ENCODE results near the gene LYST. TPM values are rescaled to one million over a fixed set of nuclear protein-coding genes. Genes with fewer than 3 reads are reported as not detected.
"Not testable (repeated sequence)": the region's sequence is repeated elsewhere in the genome, so short reads cannot be mapped to it uniquely, and the experiment has no call there.

Gene LYST
- total RNA-seq, 1 donor from 2014 or later, result 106 TPM

DNA sequence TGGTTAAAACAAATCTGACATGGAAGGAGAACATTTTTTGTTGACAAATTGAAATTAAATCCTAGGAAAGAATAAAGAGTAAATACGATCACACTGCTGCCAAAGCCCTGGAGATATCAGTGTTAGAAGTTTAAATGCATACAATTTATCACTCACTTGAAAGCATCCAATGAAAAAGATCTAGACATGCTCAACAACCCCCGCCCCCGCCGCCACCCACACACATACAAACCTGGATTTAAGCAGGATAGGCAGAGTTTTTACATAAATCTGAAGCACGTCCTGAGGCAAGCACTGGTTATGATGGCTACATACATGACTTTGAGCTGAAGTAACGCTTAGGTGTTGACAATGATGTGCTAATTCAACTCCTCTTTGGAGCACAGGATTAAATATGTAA is 58.5 kb downstream of the LYST start:
- Mint-ChIP-seq H3K27ac (no peak overlapping the region), H3K27me3 (no peaks in the 10 kb centered on the region), H3K4me3 (no peak overlapping the region), H3K36me3 (ENCODE audit: low read depth) (peaks cover 40% of the 10 kb centered on the region), H3K9me3 (no peaks in the 10 kb centered on the region), H3K4me1 (no peaks in the 10 kb centered on the region)
- intact Hi-C loops (cut with micrococcal nuclease), result no loop called here
- no peak for DNase-seq

DNA sequence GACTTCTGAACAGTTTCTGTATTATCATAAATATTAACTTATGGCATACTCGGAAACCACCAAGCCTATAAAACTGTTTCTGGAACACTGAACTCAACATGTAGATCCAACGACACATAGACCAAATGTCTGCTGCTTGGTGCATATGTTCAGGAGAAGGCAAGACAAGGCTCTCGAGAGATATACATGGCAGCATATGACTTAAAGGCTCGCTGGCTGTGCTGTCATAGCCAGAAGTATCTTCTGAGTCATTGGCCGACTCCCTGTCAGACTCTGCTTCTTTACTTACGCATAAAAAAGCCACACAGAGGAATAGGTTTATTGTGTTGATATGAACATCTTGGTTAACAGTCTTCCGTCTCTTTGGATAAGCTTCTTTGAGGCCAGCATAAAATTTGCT is 60.6 kb downstream of the LYST start:
- no peaks in the 10 kb centered on the region for H3K27me3 Mint-ChIP-seq
- peaks cover 48% of the 10 kb centered on the region for H3K36me3 Mint-ChIP-seq (ENCODE audit: low read depth)
- H3K27ac Mint-ChIP-seq, result no peak overlapping the region
- H3K9me3 Mint-ChIP-seq, result no peaks in the 10 kb centered on the region
- no peak overlapping the region for H3K4me3 Mint-ChIP-seq
- peak; percentile 45 for DNase-seq
- no peaks in the 10 kb centered on the region for H3K4me1 Mint-ChIP-seq
- intact Hi-C loops (cut with micrococcal nuclease), result no loop called here

DNA sequence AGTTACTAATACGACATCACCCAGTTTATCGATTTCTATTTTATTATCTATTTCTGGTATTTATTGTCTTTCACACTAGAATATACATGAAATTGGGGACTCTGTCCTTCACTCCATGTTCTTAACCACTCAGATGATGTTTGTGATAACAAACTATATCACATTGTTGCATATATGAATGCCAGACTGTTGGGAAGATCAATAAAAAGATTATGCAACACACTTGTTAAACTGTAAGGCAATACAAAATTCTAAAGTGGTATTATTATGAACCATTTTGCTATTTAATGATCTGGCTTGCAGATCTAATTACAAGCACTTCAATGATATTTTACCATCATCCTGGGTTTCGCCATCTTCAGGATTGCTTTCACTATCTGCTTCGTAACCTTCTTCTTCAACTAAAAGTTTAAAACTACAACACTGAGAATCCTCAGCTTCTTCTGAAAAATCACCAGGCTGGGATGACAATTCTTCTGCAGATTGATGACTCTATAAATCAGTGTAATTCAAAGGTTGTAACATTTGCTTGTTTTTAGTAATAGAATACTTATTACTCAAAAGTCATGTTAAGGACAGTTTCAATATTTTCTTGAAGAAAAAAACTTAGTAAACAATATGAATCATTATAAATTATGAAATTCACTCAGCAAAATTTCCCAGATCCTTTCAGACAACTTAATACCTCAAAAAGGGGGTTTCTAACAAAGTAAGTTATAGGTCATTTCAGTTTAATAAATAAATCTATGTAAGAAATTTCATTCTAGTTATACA is 63.9 kb downstream of the LYST start:
- H3K36me3 Mint-ChIP-seq (ENCODE audit: low read depth), result peaks cover 49% of the 10 kb centered on the region
- H3K27me3 Mint-ChIP-seq, result no peaks in the 10 kb centered on the region
- no peaks in the 10 kb centered on the region for H3K4me1 Mint-ChIP-seq
- no peaks in the 10 kb centered on the region for H3K9me3 Mint-ChIP-seq
- no peak overlapping the region for H3K27ac Mint-ChIP-seq
- no peak for DNase-seq
- H3K4me3 Mint-ChIP-seq, result no peak overlapping the region
- intact Hi-C loops (cut with micrococcal nuclease), result loop anchor here (5.0 kb wide), 1 partner anchor 40 kb away; no protein-coding TSS in a partner anchor

DNA sequence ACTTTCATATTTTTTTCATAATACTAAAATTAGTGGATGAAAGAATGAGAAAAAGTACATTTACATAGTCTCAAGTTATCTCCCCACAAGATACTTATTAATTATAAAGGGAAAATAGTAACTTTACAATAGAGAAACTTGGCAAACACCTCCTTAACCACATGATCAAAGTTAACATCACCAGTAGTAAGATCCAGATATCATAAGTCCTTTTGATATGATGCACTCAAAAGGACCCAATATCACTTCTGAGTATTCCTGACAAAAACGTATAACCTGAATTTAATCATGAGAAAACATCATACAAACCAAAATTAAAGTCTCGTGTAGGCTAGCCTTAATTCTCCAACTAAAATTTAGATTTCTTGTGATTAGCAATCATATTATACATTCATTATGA is 67.4 kb downstream of the LYST start:
- Mint-ChIP-seq H3K9me3 (no peaks in the 10 kb centered on the region), H3K36me3 (ENCODE audit: low read depth) (peaks cover 52% of the 10 kb centered on the region), H3K4me3 (no peak overlapping the region), H3K27ac (no peak overlapping the region), H3K27me3 (no peaks in the 10 kb centered on the region), H3K4me1 (no peaks in the 10 kb centered on the region)
- DNase-seq, result no peak
- intact Hi-C loops (cut with micrococcal nuclease), result loop anchor here (5.0 kb wide), 1 partner anchor 173 kb away; no protein-coding TSS in a partner anchor

DNA sequence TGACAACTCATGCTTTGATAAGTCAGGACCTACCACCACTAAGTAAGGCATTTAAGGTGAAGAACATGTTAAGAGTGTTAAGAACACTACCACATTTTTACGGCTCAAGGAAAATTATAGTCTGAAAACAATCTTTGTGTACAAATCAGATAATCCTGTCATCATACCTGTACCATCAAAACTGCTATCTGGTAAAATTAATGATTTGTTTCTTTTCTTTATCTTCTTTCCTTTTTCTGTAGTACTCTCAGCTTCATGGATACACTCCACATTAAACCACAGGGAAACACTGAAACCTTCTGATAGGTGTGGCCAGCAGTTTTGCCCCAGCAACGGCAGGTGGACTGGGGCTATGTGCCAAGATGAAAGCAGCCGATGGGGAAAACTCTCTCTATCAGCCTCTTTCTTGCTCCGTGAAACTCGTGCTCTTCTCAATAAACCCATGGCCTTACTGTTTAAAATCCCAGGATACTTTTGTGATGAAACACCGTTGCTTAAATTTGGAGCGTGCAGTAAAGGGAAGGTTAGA is 75.1 kb downstream of the LYST start:
- DNase-seq, result no peak
- no peaks in the 10 kb centered on the region for H3K9me3 Mint-ChIP-seq
- no peaks in the 10 kb centered on the region for H3K27me3 Mint-ChIP-seq
- peaks cover 3% of the 10 kb centered on the region for H3K4me1 Mint-ChIP-seq
- no peak overlapping the region for H3K27ac Mint-ChIP-seq
- peaks cover 46% of the 10 kb centered on the region for H3K36me3 Mint-ChIP-seq (ENCODE audit: low read depth)
- intact Hi-C loops (cut with micrococcal nuclease), result no loop called here
- no peak overlapping the region for H3K4me3 Mint-ChIP-seq

DNA sequence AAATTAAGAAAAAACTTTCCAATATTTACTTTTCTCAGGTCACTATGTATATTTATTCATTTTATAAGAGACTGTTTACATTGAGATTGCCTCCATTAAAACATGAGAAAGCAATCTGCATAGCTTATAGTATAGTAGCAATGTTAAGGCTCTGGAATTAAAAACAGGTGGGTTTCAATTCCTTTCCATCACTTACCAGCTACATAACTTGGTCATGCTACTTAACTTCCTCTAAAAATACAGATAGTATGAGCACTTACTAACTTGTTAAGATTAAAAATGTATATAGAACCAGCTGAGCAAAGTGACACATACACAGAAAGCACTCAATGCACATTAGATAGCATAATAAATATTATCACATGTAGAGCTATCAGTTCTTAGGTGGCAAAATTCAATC is 76.6 kb downstream of the LYST start:
- H3K36me3 Mint-ChIP-seq (ENCODE audit: low read depth), result peaks cover 49% of the 10 kb centered on the region
- no peak overlapping the region for H3K27ac Mint-ChIP-seq
- H3K4me3 Mint-ChIP-seq, result no peak overlapping the region
- DNase-seq, result no peak
- H3K4me1 Mint-ChIP-seq, result peaks cover 3% of the 10 kb centered on the region
- no peaks in the 10 kb centered on the region for H3K27me3 Mint-ChIP-seq
- intact Hi-C loops (cut with micrococcal nuclease), result no loop called here
- no peaks in the 10 kb centered on the region for H3K9me3 Mint-ChIP-seq

DNA sequence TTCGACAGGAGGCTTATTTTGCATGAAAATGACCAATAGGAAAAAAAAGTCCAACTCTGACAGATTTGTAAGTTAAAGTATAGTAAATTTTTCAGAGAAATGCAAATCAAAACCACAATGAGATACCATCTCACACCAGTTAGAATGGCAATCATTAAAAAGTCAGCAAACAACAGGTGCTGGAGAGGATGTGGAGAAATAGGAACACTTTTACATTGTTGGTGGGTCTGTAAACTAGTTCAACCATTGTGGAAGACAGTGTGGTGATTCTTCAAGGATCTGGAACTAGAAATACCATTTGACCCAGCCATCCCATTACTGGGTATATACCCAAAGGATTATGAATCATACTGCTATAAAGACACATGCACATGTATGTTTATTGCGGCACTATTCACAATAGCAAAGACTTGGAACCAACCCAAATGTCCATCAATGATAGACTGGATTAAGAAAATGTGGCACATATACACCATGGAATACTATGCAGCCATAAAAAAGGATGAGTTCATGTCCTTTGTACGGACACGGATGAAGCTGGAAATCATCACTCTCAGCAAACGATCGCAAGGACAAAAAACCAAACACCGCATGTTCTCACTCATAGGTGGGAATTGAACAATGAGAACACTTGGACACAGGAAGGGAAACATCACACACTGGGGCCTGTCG is 80.3 kb downstream of the LYST start:
- intact Hi-C loops (cut with micrococcal nuclease); H3K27ac Mint-ChIP-seq; H3K9me3 Mint-ChIP-seq; H3K4me1 Mint-ChIP-seq; H3K4me3 Mint-ChIP-seq; H3K27me3 Mint-ChIP-seq; DNase-seq: not testable (repeated sequence)
- H3K36me3 Mint-ChIP-seq (ENCODE audit: low read depth), result peaks cover 40% of the 10 kb centered on the region

DNA sequence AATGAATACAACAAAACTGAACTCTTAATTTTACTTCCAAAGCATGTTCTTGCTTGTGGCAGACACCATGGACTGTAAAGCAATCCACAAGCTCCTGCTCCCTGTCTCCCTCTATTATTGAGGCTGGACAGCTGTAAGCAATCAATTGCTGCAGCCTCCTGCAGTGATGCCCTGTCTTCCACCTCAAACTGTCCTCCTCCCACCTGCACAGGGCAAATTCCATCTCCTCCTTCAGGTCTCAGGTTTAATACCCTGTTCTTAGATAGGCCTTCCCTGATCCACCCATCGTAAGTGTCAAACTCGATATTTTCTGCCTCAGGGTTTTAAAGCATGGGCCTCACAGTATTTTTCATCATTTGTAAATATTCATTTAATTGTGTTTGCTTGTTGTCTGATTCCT is 81.8 kb downstream of the LYST start:
- no peak for DNase-seq
- Mint-ChIP-seq H3K27ac (no peak overlapping the region), H3K4me3 (no peak overlapping the region), H3K27me3 (no peaks in the 10 kb centered on the region), H3K4me1 (no peaks in the 10 kb centered on the region), H3K36me3 (ENCODE audit: low read depth) (peaks cover 35% of the 10 kb centered on the region), H3K9me3 (no peaks in the 10 kb centered on the region)
- intact Hi-C loops (cut with micrococcal nuclease), result loop anchor here (2.0 kb wide), 1 partner anchor 272 kb away; no protein-coding TSS in a partner anchor

DNA sequence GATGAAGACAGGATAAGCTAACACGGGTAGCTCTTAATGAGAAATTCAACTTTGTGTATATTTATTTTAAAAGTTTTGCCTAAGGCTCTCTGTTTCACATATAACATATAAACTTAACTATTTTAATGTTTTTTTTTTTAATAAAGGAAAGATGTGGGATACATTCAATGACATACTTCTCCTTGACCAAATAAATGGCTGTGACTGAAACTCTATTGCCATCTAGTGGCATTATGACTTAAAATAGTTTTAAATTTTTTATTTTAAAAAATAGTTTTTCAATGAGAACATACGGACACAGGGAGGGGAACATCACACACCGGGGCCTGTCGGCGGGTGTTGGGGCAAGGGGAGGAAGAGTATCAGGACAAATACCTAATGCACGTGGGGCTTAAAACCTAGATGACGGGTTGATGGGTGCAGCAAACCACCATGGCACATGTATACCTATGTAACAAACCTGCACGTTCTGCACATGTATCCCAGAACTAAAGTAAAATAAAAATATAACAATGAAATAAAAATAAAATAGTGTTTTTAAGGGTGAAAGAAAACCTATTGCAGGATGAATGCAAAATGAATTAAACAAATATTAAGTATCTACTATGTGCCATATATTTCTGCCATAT is 83.4 kb downstream of the LYST start:
- Mint-ChIP-seq H3K36me3 (ENCODE audit: low read depth) (peaks cover 31% of the 10 kb centered on the region), H3K27ac (no peak overlapping the region)
- intact Hi-C loops (cut with micrococcal nuclease), result no loop called here

DNA sequence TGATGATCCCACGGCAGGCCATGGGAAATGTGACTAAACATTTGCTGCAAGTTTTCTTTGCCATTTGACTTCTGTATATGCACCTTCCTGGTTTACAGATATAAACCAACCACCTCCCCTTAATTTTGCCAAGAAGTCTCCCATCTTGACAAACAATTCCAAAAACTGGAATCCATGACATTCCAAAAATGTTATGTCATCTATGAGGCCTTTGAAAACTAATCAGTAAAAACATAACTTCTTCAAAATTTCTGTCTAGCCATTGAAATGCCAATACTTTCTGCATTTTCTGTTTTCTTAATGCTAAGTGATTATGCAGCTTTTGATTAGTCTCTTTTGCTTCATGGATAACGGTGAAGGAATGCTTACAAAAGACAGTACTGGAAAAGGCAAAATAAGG is 84.1 kb downstream of the LYST start:
- DNase-seq, result no peak
- Mint-ChIP-seq H3K9me3 (no peaks in the 10 kb centered on the region), H3K36me3 (ENCODE audit: low read depth) (peaks cover 31% of the 10 kb centered on the region), H3K4me1 (no peaks in the 10 kb centered on the region), H3K4me3 (no peak overlapping the region), H3K27ac (no peak overlapping the region), H3K27me3 (no peaks in the 10 kb centered on the region)
- intact Hi-C loops (cut with micrococcal nuclease), result no loop called here

More for the DNA sequence above, 83.4 kb downstream of the LYST start:
- H3K4me1 Mint-ChIP-seq, result no peaks in the 10 kb centered on the region
- no peaks in the 10 kb centered on the region for H3K9me3 Mint-ChIP-seq
- no peaks in the 10 kb centered on the region for H3K27me3 Mint-ChIP-seq
- no peak for DNase-seq
- H3K4me3 Mint-ChIP-seq, result no peak overlapping the region

DNA sequence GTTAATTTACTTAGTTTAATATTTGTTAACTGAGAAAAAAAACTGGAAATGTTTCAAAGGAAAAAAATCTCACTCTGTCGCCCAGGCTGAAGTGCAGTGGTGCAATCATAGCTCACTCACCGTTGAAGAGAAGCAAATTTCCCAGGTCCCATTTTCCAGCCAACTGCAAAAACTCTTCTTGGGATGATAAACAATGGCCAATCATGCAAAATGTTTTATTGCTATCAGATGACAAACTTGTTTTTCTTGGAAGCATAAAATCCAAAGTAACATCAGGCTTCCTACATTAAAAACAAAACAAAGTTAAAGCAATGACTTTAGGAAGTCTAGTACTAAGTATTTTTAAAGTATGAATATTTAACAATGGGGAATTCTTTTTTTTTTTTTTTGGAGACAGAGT is 84.9 kb downstream of the LYST start:
- no peak overlapping the region for H3K27ac Mint-ChIP-seq
- H3K4me3 Mint-ChIP-seq, result no peak overlapping the region
- no peaks in the 10 kb centered on the region for H3K4me1 Mint-ChIP-seq
- DNase-seq, result no peak
- H3K27me3 Mint-ChIP-seq, result no peaks in the 10 kb centered on the region
- H3K9me3 Mint-ChIP-seq, result no peaks in the 10 kb centered on the region
- peaks cover 30% of the 10 kb centered on the region for H3K36me3 Mint-ChIP-seq (ENCODE audit: low read depth)
- intact Hi-C loops (cut with micrococcal nuclease), result no loop called here

DNA sequence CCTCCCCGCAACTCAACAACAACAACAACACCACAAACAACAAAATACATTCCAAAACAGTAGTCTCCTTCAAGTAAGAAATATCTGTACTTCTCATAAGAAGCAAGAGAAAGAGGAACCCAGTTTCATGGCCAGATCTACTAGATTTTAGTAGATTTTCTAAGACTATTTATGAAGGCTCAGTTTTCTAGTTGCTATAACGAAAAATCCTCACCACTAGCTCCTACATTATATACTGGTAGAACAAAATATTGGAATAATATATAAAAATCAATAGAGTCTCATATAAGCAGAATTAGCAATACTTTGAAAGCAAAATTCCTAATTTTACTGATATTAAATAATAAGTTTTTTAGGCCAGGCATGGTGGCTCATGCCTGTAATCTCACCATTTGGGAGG is 86.9 kb downstream of the LYST start:
- no peak overlapping the region for H3K27ac Mint-ChIP-seq

DNA sequence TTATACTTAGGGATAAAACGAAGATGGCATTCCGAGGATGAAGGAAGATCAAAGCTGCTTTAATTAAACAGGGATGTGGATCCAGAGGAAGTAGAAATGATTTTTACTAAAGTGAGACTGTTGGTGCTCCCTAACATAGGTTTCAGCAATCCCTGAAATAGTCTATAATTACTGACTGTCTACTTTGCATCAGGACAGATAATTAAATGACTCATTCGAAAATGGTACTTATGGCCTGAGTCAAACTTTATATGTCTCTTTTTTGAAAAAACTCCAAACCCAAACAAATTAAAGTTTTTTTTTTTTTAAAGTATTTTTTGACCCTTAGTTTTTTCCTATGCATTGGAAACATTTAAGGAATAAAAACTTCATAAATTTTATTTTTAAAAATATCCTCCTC is 90.3 kb downstream of the LYST start:
- no peak for DNase-seq

More for the DNA sequence above, 86.9 kb downstream of the LYST start:
- H3K4me1 Mint-ChIP-seq, result no peaks in the 10 kb centered on the region
- H3K9me3 Mint-ChIP-seq, result no peaks in the 10 kb centered on the region
- no peak overlapping the region for H3K4me3 Mint-ChIP-seq
- peaks cover 30% of the 10 kb centered on the region for H3K36me3 Mint-ChIP-seq (ENCODE audit: low read depth)
- no peak for DNase-seq
- H3K27me3 Mint-ChIP-seq, result no peaks in the 10 kb centered on the region
- intact Hi-C loops (cut with micrococcal nuclease), result no loop called here

DNA sequence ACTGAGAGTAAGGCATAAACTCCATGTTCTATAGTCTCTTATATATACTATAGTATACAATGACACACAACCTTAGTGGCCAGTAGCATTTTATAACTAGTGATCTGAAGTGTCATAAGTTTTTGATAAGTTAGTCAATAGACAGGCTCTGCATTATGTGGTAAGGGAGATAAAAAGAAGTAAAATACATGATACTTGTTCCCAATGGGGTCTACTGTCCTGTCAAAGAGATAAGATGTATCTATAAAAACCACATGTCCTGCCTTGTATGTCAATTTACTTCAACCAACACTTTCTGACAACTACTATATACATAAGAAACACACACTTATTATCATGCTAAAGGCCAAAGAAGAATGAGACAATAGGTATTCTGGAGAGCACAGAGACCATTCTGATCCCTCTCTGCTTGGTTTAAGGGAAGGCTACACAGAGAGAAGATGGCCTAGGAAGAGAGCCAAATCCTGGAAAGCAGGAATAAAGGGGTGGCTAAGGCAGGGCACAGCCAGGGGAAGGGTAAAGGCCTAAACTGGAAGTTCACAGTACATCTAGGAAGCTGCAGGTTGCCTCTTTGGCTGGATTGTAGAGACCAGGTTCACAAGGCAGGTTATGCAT is 91.4 kb downstream of the LYST start:
- no peak for DNase-seq
- intact Hi-C loops (cut with micrococcal nuclease), result no loop called here
- no peaks in the 10 kb centered on the region for H3K27me3 Mint-ChIP-seq
- no peak overlapping the region for H3K4me3 Mint-ChIP-seq
- H3K4me1 Mint-ChIP-seq, result peaks cover 3% of the 10 kb centered on the region
- H3K36me3 Mint-ChIP-seq (ENCODE audit: low read depth), result peaks cover 42% of the 10 kb centered on the region
- H3K9me3 Mint-ChIP-seq, result no peaks in the 10 kb centered on the region
- H3K27ac Mint-ChIP-seq, result no peak overlapping the region

More for the DNA sequence above, 90.3 kb downstream of the LYST start:
- Mint-ChIP-seq H3K4me1 (peaks cover 3% of the 10 kb centered on the region), H3K9me3 (no peaks in the 10 kb centered on the region), H3K27me3 (no peaks in the 10 kb centered on the region), H3K27ac (no peak overlapping the region), H3K4me3 (no peak overlapping the region), H3K36me3 (ENCODE audit: low read depth) (peaks cover 38% of the 10 kb centered on the region)
- intact Hi-C loops (cut with micrococcal nuclease), result no loop called here

Data from activated CD4-positive, alpha-beta T cell treated with anti-CD3 and anti-CD28 coated beads, Interleukin-2, amount 10 ng/mL, durations not matched to agents 24 days and 14 days (primary cell).